Measurements from ENCODE around the gene GALNT2.

The GALNT2 gene

DNA sequence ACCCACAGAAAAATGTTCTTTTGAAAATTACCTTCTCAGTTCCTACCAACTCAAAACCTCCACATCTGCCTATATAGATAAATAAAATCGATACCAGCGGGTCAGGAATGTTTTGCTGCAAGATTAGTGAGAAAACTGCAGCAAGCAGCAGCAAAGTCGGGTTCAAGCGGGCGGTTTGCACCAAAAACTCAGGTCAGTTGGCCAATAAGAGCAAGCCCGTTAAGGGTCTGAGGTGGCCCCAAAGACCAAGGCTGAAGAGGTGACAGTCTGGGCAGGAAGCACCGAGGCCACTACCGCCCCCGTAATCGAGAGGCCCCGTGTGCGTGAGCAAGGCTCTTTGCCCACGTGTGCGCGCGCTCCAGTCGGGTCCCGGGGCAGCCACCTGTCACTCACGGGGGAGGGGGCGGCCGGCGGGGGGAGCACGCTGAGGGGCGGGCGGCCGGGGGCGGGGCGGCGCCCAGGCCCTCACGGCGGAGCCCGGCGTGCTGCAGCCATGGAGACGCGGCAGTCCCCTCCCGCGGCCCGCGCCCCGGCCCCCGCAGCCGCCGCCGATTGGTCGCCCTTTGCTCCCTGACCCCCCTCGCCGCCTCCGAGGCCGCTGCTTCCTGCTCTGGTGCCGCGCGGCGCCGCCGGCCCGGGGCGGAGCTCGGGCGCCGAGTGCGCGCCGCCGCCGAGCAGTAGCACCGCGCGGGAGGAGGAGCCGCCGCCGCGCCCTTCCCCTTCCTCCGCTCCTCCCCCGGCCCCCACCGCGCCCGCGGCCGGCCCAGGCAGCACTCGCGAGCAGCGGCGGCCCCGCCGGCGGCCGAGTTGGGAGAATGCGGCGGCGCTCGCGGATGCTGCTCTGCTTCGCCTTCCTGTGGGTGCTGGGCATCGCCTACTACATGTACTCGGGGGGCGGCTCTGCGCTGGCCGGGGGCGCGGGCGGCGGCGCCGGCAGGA lies at the start of gene GALNT2:
Gene GALNT2, plus strand, starts transcription at position 773 of the 939 bp plus-strand sequence. Its CDS starts 43 bp downstream, at position 816.
- peak; percentile 76 for DNase-seq (ENCODE audit: low spot score)

DNA sequence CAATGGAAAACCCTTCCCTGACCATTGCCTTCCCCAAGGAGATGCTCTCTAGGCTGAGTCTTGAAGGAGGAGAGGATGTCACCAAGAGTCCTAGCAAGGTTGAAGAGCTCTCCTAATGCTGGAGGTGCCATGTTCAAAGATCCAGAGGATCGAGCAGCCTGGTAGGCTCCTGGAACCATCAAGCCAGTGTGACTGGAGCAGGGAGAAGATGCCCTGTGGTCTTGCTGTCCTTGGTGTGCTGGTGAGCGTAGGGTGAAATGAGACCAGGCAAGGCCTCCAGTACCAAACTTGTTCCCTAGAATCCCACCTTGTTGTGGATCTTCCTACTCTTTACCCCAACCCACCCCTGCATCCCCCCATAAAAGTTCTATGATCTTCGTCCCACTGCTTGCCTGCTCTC lies 46.6 kb upstream of the GALNT2 start:
- DNase-seq (ENCODE audit: low spot score), result no peak

GRCh38 chr1:230022666-230023380 lies 44.2 kb upstream of the GALNT2 start:
- DNase-seq (ENCODE audit: low spot score), result no peak

- no peak for DNase-seq (ENCODE audit: low spot score)
Measured at GRCh38 chr1:230025686-230026085, 41.4 kb upstream of the GALNT2 start.

GRCh38 chr1:230026139-230026538 lies 40.9 kb upstream of the GALNT2 start:
- DNase-seq (ENCODE audit: low spot score), result no peak

DNA sequence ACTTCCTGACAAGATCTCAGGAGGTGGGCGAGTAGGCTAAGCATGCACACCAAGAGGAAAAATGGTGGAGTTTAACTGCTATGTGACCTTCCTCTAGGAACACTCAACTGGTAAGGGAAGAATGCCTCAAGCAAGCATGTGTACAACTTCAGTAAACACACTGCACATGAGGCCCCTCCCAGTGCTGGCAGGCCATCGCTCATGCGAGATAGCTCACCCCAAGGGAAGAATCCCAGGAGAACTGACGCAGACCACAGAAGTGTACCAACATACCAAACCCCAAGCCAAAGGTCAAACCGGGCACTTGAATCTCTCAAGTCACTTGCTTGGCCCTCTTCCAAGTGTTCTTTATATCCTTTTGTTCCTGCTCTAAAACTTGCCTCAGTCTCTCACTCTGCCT lies 40.5 kb upstream of the GALNT2 start:
- DNase-seq (ENCODE audit: low spot score), result no peak

DNA sequence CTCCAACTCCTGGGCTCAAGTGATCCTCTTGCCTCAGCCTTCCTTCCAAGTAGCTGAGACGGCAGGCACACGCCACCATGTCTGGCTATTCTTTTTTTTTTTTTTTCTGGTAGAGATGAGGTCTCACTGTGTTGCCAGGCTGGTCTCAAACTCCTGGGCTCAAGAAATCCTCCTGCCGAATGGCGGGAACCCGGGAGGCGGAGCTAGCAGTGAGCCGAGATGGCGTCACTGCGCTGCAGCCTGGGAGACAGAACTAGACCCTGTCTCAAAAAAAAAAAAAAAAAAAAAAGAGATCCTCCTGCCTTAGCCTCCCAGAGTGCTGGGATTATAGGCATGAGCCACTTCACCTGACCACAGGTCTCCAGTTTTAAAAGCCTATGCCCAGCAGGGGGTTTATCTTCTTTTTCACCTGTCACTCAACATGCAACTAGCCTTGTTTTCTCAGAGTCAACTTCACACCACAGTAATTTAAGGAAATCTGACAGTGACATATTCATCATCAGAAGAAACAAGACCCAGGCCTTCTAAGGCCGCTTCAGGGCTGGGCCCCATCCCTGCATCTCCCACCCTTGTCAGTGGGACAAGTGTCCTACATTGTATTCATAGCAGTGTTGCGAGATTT lies 38.3 kb upstream of the GALNT2 start:
- DNase-seq (ENCODE audit: low spot score), result no peak

GRCh38 chr1:230029244-230029941 lies 37.6 kb upstream of the GALNT2 start:
- DNase-seq (ENCODE audit: low spot score), result no peak

GRCh38 chr1:230030122-230030821 lies 36.8 kb upstream of the GALNT2 start:
- no peak for DNase-seq (ENCODE audit: low spot score)

- peak; percentile 21 for DNase-seq (ENCODE audit: low spot score)
Measured at GRCh38 chr1:230031131-230031530, 35.9 kb upstream of the GALNT2 start.

GRCh38 chr1:230032516-230033281 lies 34.3 kb upstream of the GALNT2 start:
- DNase-seq (ENCODE audit: low spot score), result no peak

GRCh38 chr1:230037261-230037660 lies 29.8 kb upstream of the GALNT2 start:
- no peak for DNase-seq (ENCODE audit: low spot score)

- DNase-seq (ENCODE audit: low spot score), result no peak
Measured at GRCh38 chr1:230040440-230040839, 26.6 kb upstream of the GALNT2 start.

DNA sequence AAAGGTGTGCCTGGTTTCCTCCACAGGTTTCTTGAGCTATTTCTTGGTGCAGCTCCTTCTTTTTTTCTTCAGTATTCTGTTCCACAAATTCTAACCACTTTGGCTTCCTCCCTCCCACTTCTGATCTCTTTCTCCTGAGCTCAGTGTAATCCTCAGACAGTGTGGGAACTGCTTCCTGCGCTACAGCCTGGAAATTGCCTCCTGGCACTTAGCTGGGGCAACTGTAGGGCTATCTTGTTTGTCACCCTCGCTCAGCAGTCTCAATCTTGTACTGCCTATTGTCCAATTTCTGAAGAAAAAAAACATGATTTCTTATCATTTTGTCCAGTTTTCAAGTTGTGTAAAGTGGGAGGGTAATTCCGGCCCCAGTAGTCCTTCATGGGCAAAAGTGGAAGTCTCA lies 24.0 kb upstream of the GALNT2 start:
- DNase-seq (ENCODE audit: low spot score), result no peak

DNA sequence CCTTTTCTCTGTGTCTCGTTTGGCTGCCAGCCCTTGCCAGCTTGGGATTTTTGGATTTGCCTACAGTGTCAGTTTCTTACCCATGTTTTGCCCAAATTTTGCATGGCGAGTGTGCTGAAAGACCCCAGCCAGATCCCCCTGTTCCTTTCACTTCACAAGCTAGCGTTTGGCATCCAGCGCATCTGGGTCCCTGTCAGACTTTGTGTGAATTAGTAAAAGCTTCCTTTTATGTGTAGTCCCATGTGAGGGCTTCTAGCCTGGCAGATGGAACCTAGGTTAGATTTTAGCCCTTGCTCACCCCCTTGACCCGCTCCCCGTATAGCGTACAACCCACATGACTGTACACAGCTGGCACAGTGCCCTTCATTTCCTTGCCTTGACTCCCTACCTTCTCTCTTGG lies 22.3 kb upstream of the GALNT2 start:
- no peak for DNase-seq (ENCODE audit: low spot score)

- DNase-seq (ENCODE audit: low spot score), result no peak
Measured at GRCh38 chr1:230047114-230047865, 19.7 kb upstream of the GALNT2 start.

- DNase-seq (ENCODE audit: low spot score), result no peak
Measured at GRCh38 chr1:230048322-230048721, 18.7 kb upstream of the GALNT2 start.

DNA sequence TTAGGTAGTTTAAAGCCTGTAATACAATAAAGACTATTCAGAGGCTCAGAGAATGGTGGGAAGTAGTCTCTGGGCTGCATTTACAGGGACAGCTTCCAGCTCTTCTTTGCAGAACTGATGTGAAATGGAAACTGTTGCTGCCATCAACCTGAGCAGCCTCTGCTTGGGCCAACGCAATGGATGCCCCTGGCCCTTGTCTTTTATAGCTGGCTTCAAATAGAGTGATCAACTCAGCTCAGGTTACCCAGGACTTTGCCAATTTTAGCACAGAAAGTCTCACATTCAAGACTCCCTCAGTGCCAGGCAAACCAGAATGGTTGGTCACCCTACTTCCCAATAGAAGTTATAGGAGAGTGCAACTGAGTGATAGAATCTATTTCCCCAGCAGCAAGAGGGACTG lies 18.1 kb upstream of the GALNT2 start:
- no peak for DNase-seq (ENCODE audit: low spot score)

DNA sequence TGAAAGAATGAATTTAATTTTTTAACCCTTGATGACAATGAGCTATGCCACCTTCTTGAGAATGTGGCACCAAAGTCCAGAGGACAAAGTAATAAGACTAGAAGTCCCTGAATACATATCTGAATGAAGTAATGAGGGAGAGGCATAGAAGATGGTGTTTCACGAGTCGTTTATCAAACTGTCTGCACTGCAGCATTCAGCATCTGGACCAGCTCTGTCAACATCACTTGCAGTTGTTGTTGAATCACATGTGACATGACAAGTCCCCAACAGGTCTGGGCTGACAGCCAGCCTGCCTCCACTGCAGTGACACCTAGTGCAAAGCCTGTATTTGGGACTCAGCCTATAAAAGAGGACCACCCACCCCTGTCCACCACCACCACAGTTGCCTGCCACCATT lies 17.3 kb upstream of the GALNT2 start:
- DNase-seq (ENCODE audit: low spot score), result no peak
